Breast epithelium (tissue), 3 donors: ENCODE data around the gene PTGES2.

Source experiments
- POLR2A ChIP-seq: fragments of 450-650 bp; IDR thresholded peaks from one replicate; pipeline ENCODE4 v1.6.1; 2016; ENCODE audit warnings: antibody characterized with exemption, mild to moderate bottlenecking, moderate library complexity
- POLR2AphosphoS5 ChIP-seq, 3 donors: sonication (generic); formaldehyde crosslinking; IDR thresholded peaks; one replicate each; pipeline ENCODE4 v1.6.1; 2017; ENCODE audit warnings: antibody characterized with exemption in 3 of 3
- TF ChIP-seq, protein P1 (sequence below), 3 donors: fragments of 450-650 bp; IDR thresholded peaks; one replicate each; pipeline ENCODE4 v1.5.1; 2016 to 2017; ENCODE audit warnings: antibody characterized with exemption in 3 of 3, mild to moderate bottlenecking in 3 of 3, moderate library complexity in 3 of 3

- TF ChIP-seq, protein P1, sequence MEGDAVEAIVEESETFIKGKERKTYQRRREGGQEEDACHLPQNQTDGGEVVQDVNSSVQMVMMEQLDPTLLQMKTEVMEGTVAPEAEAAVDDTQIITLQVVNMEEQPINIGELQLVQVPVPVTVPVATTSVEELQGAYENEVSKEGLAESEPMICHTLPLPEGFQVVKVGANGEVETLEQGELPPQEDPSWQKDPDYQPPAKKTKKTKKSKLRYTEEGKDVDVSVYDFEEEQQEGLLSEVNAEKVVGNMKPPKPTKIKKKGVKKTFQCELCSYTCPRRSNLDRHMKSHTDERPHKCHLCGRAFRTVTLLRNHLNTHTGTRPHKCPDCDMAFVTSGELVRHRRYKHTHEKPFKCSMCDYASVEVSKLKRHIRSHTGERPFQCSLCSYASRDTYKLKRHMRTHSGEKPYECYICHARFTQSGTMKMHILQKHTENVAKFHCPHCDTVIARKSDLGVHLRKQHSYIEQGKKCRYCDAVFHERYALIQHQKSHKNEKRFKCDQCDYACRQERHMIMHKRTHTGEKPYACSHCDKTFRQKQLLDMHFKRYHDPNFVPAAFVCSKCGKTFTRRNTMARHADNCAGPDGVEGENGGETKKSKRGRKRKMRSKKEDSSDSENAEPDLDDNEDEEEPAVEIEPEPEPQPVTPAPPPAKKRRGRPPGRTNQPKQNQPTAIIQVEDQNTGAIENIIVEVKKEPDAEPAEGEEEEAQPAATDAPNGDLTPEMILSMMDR (IDR thresholded peaks at IDR 0.05) = no peak
- TF ChIP-seq POLR2AphosphoS5 (IDR thresholded peaks at IDR 0.05) = no peak
- TF ChIP-seq POLR2A = no peak
These were observed 11.1 kb downstream of the PTGES2 start for GRCh38 chr9:128116104-128117083.
